Neural progenitor cell (in vitro differentiated cells): ENCODE results near the gene KMT2E. TPM values are rescaled to one million over a fixed set of nuclear protein-coding genes. Genes with fewer than 3 reads are reported as not detected.

ENCODE experiments used
- DNase-seq: peaks from one replicate; pipeline ENCODE4 v3.0.0-alpha.2; 2016; ENCODE audit warnings: low spot score
- H2AFZ ChIP-seq: fragments of 200-600 bp; sonication (generic); replicated peaks from 2 replicates; pipeline ENCODE4 v1.6.1; 2016; ENCODE audit warnings: antibody characterized with exemption
- H3F3A ChIP-seq: fragments of 200-600 bp; sonication (generic); 2 replicates; pipeline ENCODE4 v1.6.1; 2016; ENCODE audit warnings: antibody characterized with exemption, low read depth
- H3K27ac ChIP-seq: fragments of 200-600 bp; sonication (generic); 2 replicates; pipeline ENCODE4 v1.5.1; 2016; ENCODE audit warnings: mild to moderate bottlenecking
- H3K27me3 ChIP-seq: fragments of 200-600 bp; sonication (generic); 2 replicates; pipeline ENCODE4 v1.6.1; 2016; ENCODE audit warnings: mild to moderate bottlenecking, moderate library complexity
- H3K36me3 ChIP-seq: fragments of 200-600 bp; sonication (generic); 2 replicates; pipeline ENCODE4 v1.5.1; 2016
- H3K4me1 ChIP-seq: fragments of 200-600 bp; sonication (generic); 2 replicates; pipeline ENCODE4 v1.6.1; 2016; ENCODE audit warnings: mixed run types
- H3K4me2 ChIP-seq: fragments of 200-600 bp; sonication (generic); 2 replicates; pipeline ENCODE4 v1.6.1; 2016
- H3K4me3 ChIP-seq: fragments of 200-600 bp; sonication (generic); 2 replicates; pipeline ENCODE4 v1.5.1; 2016
- H3K79me2 ChIP-seq: fragments of 200-600 bp; sonication (generic); 2 replicates; pipeline ENCODE4 v1.6.1; 2016; ENCODE audit warnings: low read depth
- H3K9ac ChIP-seq: fragments of 200-600 bp; sonication (generic); 2 replicates; pipeline ENCODE4 v1.6.1; 2016
- H3K9me3 ChIP-seq: fragments of 200-600 bp; sonication (generic); 2 replicates; pipeline ENCODE4 v1.5.1; 2016; ENCODE audit warnings: low read depth
- H4K20me1 ChIP-seq: fragments of 200-600 bp; sonication (generic); 2 replicates; pipeline ENCODE4 v1.6.1; 2016; ENCODE audit warnings: low read depth
- H3K27ac Mint-ChIP-seq: 3 replicates; pipeline ENCODE4 v1.8.0; 2021; ENCODE audit warnings: mixed read lengths
- H3K27me3 Mint-ChIP-seq: 2 replicates; pipeline ENCODE4 v1.8.0; 2022; ENCODE audit warnings: low read depth, mild to moderate bottlenecking, inconsistent platforms, moderate library complexity, mixed read lengths; ENCODE audit not compliant: insufficient read depth
- H3K36me3 Mint-ChIP-seq: 3 replicates; pipeline ENCODE4 v1.8.0; 2021; ENCODE audit warnings: mixed read lengths
- H3K4me1 Mint-ChIP-seq: 3 replicates; pipeline ENCODE4 v1.8.0; 2021; ENCODE audit warnings: mixed read lengths
- H3K4me3 Mint-ChIP-seq: 3 replicates; pipeline ENCODE4 v1.8.0; 2021; ENCODE audit warnings: mild to moderate bottlenecking, moderate library complexity, mixed read lengths
- H3K9me3 Mint-ChIP-seq: 3 replicates; pipeline ENCODE4 v1.8.0; 2020; ENCODE audit warnings: mixed read lengths
- CTCF ChIP-seq: fragments of 200-600 bp; sonication (generic); IDR thresholded peaks from 2 replicates; pipeline ENCODE4 v1.5.1; 2017; ENCODE audit warnings: antibody characterized with exemption, mild to moderate bottlenecking
- EZH2 ChIP-seq: fragments of 200-600 bp; sonication (generic); IDR thresholded peaks from 2 replicates; pipeline ENCODE4 v1.6.1; 2017; ENCODE audit warnings: antibody characterized with exemption, mild to moderate bottlenecking, moderate library complexity
- EZH2phosphoT487 ChIP-seq: fragments of 200-600 bp; sonication (generic); IDR thresholded peaks from 2 replicates; pipeline ENCODE4 v1.6.1; 2017; ENCODE audit warnings: antibody characterized with exemption
- total RNA-seq: library from RNA; depleted of rRNA; stranded (reverse); fragments of >200 nt; gene quantifications from 2 replicates; pipeline ENCODE4 v1.2.3, GENCODE V29; 2015; ENCODE audit warnings: low replicate concordance

Gene KMT2E
- total RNA-seq, 1 donor from 2014 or later: 124 TPM

GRCh38 chr7:105068886-105069285 is 54.9 kb downstream of the KMT2E start:
- no peak for DNase-seq
- H3K36me3 Mint-ChIP-seq: peaks cover 37% of the 10 kb centered on the region
- Histone ChIP-seq H3K79me2 (peaks cover 52% of the 10 kb centered on the region), H3K9me3 (no peaks in the 10 kb centered on the region), H2AFZ (no peak overlapping the region), H3K4me2 (no peak overlapping the region), H3K9ac (no peak overlapping the region), H3F3A (peaks cover 16% of the 10 kb centered on the region), H4K20me1 (peaks cover 59% of the 10 kb centered on the region), H3K4me3 (no peak overlapping the region), H3K36me3 (peaks cover 29% of the 10 kb centered on the region), H3K27ac (no peak overlapping the region), H3K4me1 (no peaks in the 10 kb centered on the region), H3K27me3 (no peaks in the 10 kb centered on the region)
- H3K27ac Mint-ChIP-seq: no peak overlapping the region
- H3K27me3 Mint-ChIP-seq: no peaks in the 10 kb centered on the region
- no peak overlapping the region for H3K4me3 Mint-ChIP-seq
- no peaks in the 10 kb centered on the region for H3K9me3 Mint-ChIP-seq
- TF ChIP-seq CTCF (no peak), EZH2 (no peak), EZH2phosphoT487 (no peak)
- peaks cover under 1% of the 10 kb centered on the region for H3K4me1 Mint-ChIP-seq

- Mint-ChIP-seq H3K27me3 (no peaks in the 10 kb centered on the region), H3K9me3 (no peaks in the 10 kb centered on the region), H3K4me1 (no peaks in the 10 kb centered on the region), H3K27ac (no peak overlapping the region), H3K36me3 (peaks cover 47% of the 10 kb centered on the region), H3K4me3 (no peak overlapping the region)
- Histone ChIP-seq H3K79me2 (peaks cover 27% of the 10 kb centered on the region), H3K4me3 (no peak overlapping the region), H3K9ac (no peak overlapping the region), H3K27ac (no peak overlapping the region), H3K27me3 (no peaks in the 10 kb centered on the region), H3F3A (peaks cover 7% of the 10 kb centered on the region), H3K4me1 (no peaks in the 10 kb centered on the region), H3K4me2 (no peak overlapping the region), H3K9me3 (no peaks in the 10 kb centered on the region), H3K36me3 (peaks cover 44% of the 10 kb centered on the region), H2AFZ (no peak overlapping the region), H4K20me1 (peaks cover 27% of the 10 kb centered on the region)
- no peak for TF ChIP-seq CTCF
- no peak for TF ChIP-seq EZH2phosphoT487
- TF ChIP-seq EZH2: no peak
- DNase-seq: no peak
These were observed 59.1 kb downstream of the KMT2E start for GRCh38 chr7:105073143-105073542.

- H3K4me3 Mint-ChIP-seq: no peak overlapping the region
- H3K27me3 Mint-ChIP-seq: no peaks in the 10 kb centered on the region
- Histone ChIP-seq H3K79me2 (peaks cover 5% of the 10 kb centered on the region), H2AFZ (no peak overlapping the region), H3K4me1 (no peaks in the 10 kb centered on the region), H3F3A (peaks cover 9% of the 10 kb centered on the region), H3K9ac (no peak overlapping the region), H3K4me3 (no peak overlapping the region), H3K27me3 (no peaks in the 10 kb centered on the region), H3K36me3 (peaks cover 48% of the 10 kb centered on the region), H3K9me3 (no peaks in the 10 kb centered on the region), H3K27ac (no peak overlapping the region), H3K4me2 (no peak overlapping the region), H4K20me1 (peaks cover 21% of the 10 kb centered on the region)
- no peak for DNase-seq
- H3K4me1 Mint-ChIP-seq: no peaks in the 10 kb centered on the region
- H3K27ac Mint-ChIP-seq: no peak overlapping the region
- H3K9me3 Mint-ChIP-seq: no peaks in the 10 kb centered on the region
- TF ChIP-seq EZH2phosphoT487 (no peak), EZH2 (no peak), CTCF (no peak)
- H3K36me3 Mint-ChIP-seq: peaks cover 57% of the 10 kb centered on the region
These were observed 65.3 kb downstream of the KMT2E start for GRCh38 chr7:105079348-105079747.
